Heart left ventricle (tissue), 16 donors: ENCODE measurements around the gene MKX. TPM values are rescaled to one million over a fixed set of nuclear protein-coding genes. Genes with fewer than 3 reads are reported as not detected.

ENCODE experiments used
- ATAC-seq, 4 donors: fragments of 200-7000 bp; cut with Tn5 transposase; one replicate each; pipeline ENCODE4 v1.9.1; 2020 to 2022; ENCODE audit warnings: moderate library complexity in 4 of 4, mild to moderate bottlenecking in 3 of 4, moderate number of reproducible peaks in 1 of 4
- DNase-seq, 5 donors: peaks; one replicate each; pipeline ENCODE4 v3.0.0-alpha.2; 2020
- H3K27ac ChIP-seq, 12 donors: fragments of 200-600 bp; sonication (generic) in 4 of 12; one replicate each; pipeline versions ENCODE4 v1.5.0 to v1.8.0; 2016 to 2022; ENCODE audit warnings: mild to moderate bottlenecking in 2 of 12
- H3K27me3 ChIP-seq, 9 donors: fragments of 200-600 bp; sonication (generic) in 2 of 9; one replicate each; pipeline versions ENCODE4 v1.5.1 to v1.8.0; 2016 to 2022; ENCODE audit warnings: mild to moderate bottlenecking in 3 of 9
- H3K36me3 ChIP-seq, 9 donors: fragments of 200-600 bp; sonication (generic) in 2 of 9; one replicate each; pipeline versions ENCODE4 v1.5.0 to v1.8.0; 2018 to 2022; ENCODE audit warnings: mild to moderate bottlenecking in 2 of 9
- H3K4me1 ChIP-seq, 12 donors: fragments of 200-600 bp; sonication (generic) in 4 of 12; one replicate each; pipeline versions ENCODE4 v1.5.0 to v1.8.0; 2016 to 2022; ENCODE audit warnings: mild to moderate bottlenecking in 3 of 12
- H3K4me3 ChIP-seq, 12 donors: fragments of 200-600 bp; sonication (generic) in 4 of 12; one replicate each; pipeline versions ENCODE4 v1.5.0 to v1.8.0; 2017 to 2022; ENCODE audit warnings: mild to moderate bottlenecking in 9 of 12, moderate library complexity in 4 of 12
- H3K9me3 ChIP-seq, 12 donors: fragments of 200-600 bp; sonication (generic) in 4 of 12; one replicate each; pipeline versions ENCODE4 v1.5.0 to v1.8.0; 2016 to 2022; ENCODE audit warnings: mild to moderate bottlenecking in 1 of 12
- POLR2A ChIP-seq, 2 donors: fragments of 450-650 bp; IDR thresholded peaks; one replicate each; pipeline ENCODE4 v1.6.1; 2017; ENCODE audit warnings: antibody characterized with exemption in 2 of 2, mild to moderate bottlenecking in 2 of 2, moderate library complexity in 2 of 2
- WGBS, 4 donors: extraction: QIAGEN DNeasy Blood & Tissue Kit in 2 of 4; methylation state at CpG; one replicate each; pipeline versions ENCODE4 v1.1.5 to v1.1.7; 2013 to 2018; 5-methylcytosine and 5-hydroxymethylcytosine counted together
- intact Hi-C, 10 donors: fragments of 100-400 bp; cut with DNase I; formaldehyde crosslinking; loops; one replicate each; pipeline versions ENCODE4 v1.11.1 to v1.14.2; 2022
- polyA plus RNA-seq, 2 donors: library from polyadenylated mRNA; stranded (reverse); fragments of 200-250 nt; gene quantifications; one replicate each; pipeline ENCODE4 v1.2.3, GENCODE V29; 2013
- total RNA-seq, 9 donors: library from RNA; depleted of rRNA in 2 of 9; stranded (reverse); fragments of >200 nt in 2 of 9; fragmentation: NEBNext Ultra II Directional in 3 of 9; extraction: Animal tissue kit (Norgen Biotek cat#: 25700) in 3 of 9; gene quantifications; one replicate each; pipeline versions ENCODE4 v1.1.0 to v1.2.4, GENCODE V29; 2016 to 2023
- TF ChIP-seq, protein P1 (sequence below), 12 donors: fragments of 200-600 bp; sonication (generic) in 4 of 12; IDR thresholded peaks; one replicate each; pipeline versions ENCODE4 v1.5.0 to v1.8.0; 2018 to 2022; ENCODE audit warnings: antibody characterized with exemption in 12 of 12, mild to moderate bottlenecking in 5 of 12
- donor health status: ischemic (EF 13 %, LVEDD 7.1; RV severe dilation, severe dysfunction).
- donor health status: healthy with polysubstance abuse.
- donor health status: DM: no; HTN: yes; CAD: no.
- donor health status: DM: no; HTN: no; CAD: no.
- donor health status: ischemic (EF 25% LVEDD 6.9; RV normal size, moderate dysfunction).
- donor health status: ischemic (EF 25% LVEDD 5.7; RV mildly dilated, moderate dysfunction).
- donor health status: healthy.
- donor health status: DM: yes; HTN: yes; CAD: no.
- donor health status: ischemic (EF 35%, LVEDD 5.7; RV mildly dilated, moderate dysfunction).
- donor health status: nonischemic (EF 11% LVEDD 7.7; RV severe dilation, severe dysfunction).
- donor health status: DM: yes; HTN: yes; CAD: no.
- donor health status: PGD.
- donor health status: ischemic (EF 29% LVEDD 5.4; RV normal size, mild dysfunction).
- donor health status: nonischemic (EF 23%, LVEDD 6.1; RV moderate dilation, normal function).

Gene MKX
- total and polyA plus RNA-seq, 11 donors: 0.06 to 1.5 (median 0.56) TPM; not detected in 4

DNA sequence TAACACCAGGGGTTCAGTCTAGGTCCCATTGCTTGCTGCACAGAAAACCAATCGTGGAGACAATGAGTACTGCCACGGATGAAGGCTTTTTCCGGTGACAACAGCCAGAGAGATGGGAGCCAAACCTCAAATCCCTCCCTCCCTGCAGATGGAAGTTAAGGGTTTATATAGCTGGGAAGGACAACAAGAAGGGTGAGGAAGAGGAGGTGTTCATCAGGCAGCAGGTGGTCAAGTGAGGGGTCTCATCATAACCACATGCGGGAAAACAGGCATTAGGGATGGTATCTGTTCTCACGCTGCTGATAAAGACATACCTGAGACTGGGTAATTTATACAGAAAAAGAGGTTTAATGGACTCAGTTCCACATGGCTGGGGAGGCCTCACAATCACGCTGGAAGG is 91.3 kb downstream of the MKX start:
- H3K4me3 ChIP-seq: no peak overlapping the region
- no peaks in the 10 kb centered on the region for H3K9me3 ChIP-seq
- H3K27me3 ChIP-seq: no peaks in the 10 kb centered on the region
- H3K36me3 ChIP-seq: no peaks in the 10 kb centered on the region
- no peaks in the 10 kb centered on the region for H3K4me1 ChIP-seq
- ATAC-seq: no peak
- H3K27ac ChIP-seq: no peak overlapping the region
- no peak for TF ChIP-seq POLR2A (IDR thresholded peaks at IDR 0.05)
- TF ChIP-seq, protein P1, sequence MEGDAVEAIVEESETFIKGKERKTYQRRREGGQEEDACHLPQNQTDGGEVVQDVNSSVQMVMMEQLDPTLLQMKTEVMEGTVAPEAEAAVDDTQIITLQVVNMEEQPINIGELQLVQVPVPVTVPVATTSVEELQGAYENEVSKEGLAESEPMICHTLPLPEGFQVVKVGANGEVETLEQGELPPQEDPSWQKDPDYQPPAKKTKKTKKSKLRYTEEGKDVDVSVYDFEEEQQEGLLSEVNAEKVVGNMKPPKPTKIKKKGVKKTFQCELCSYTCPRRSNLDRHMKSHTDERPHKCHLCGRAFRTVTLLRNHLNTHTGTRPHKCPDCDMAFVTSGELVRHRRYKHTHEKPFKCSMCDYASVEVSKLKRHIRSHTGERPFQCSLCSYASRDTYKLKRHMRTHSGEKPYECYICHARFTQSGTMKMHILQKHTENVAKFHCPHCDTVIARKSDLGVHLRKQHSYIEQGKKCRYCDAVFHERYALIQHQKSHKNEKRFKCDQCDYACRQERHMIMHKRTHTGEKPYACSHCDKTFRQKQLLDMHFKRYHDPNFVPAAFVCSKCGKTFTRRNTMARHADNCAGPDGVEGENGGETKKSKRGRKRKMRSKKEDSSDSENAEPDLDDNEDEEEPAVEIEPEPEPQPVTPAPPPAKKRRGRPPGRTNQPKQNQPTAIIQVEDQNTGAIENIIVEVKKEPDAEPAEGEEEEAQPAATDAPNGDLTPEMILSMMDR (IDR thresholded peaks at IDR 0.05): no peak
- 83 to 91% (median 90%) methylated on average over 6 of the region's 6 CpGs for WGBS, 4 donors
- intact Hi-C loops: loop anchor here in 5 of 10 donors (5.0 to 10.0 kb wide), 3 partner anchors 99 to 209 kb away; no protein-coding TSS in a partner anchor
- DNase-seq: no peak

DNA sequence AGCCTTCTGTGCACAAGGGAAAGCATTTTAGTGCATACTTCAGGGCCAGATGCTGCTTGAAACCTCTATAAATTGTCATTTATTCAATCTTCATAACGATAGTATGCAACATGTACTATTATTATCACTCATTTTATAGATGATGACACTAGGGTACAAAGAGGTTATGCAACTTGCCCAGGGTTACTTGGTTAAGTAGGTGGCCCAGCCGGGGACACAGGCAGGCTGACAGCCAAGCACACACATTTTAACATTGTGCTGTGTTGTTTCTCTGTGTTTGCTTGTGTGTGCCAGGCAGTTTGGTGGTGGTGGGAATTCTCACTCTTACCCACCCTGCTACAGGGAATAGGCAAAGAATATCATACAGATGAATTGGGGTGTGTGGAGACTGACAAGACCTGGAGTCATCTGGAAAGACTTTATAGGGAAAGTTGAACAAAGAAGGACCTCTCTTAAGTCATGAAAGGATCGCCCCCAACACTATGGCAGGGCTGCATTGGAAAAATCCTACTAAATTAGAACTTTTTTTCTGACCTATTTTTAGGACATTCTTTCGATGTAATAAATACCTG is 98.9 kb downstream of the MKX start:
- 63 to 81% (median 73%) methylated on average over 4 of the region's 4 CpGs for WGBS, 4 donors
- H3K4me3 ChIP-seq: no peak overlapping the region
- H3K9me3 ChIP-seq: peaks cover 0 to 10% (median 0%) of the 10 kb centered on the region in 12 donors
- no peaks in the 10 kb centered on the region for H3K4me1 ChIP-seq
- ATAC-seq (no peak), DNase-seq (no peak)
- no peaks in the 10 kb centered on the region for H3K27me3 ChIP-seq
- intact Hi-C loops: no loop called here
- no peak overlapping the region for H3K27ac ChIP-seq
- TF ChIP-seq, protein P1 (IDR thresholded peaks at IDR 0.05): no peak
- TF ChIP-seq POLR2A (IDR thresholded peaks at IDR 0.05): no peak
- no peaks in the 10 kb centered on the region for H3K36me3 ChIP-seq

DNA sequence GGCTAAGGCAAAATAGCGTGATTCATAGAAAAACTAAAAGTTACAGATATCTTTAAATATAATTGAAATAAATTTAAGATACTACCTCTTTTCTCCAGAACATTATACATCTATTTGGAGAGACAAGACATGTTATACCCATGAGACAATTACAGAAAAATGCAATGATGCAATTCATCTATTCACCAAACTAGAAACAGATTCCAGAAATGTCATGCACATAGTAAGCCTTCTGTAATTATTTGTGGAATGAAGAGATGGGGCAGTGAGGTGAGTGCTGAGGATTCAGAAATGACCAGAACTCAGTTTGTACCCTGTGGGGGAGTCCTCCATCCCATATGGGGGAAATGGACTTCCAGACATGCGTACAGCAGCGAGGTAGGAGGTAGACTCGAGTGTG is 99.4 kb downstream of the MKX start:
- no peaks in the 10 kb centered on the region for H3K4me1 ChIP-seq
- no peak overlapping the region for H3K4me3 ChIP-seq
- ATAC-seq: no peak
- intact Hi-C loops: no loop called here
- H3K27ac ChIP-seq: no peak overlapping the region
- peaks cover 0 to 11% (median 0%) of the 10 kb centered on the region in 12 donors for H3K9me3 ChIP-seq
- 73 to 82% (median 77%) methylated on average over 4 of the region's 4 CpGs for WGBS, 4 donors
- H3K27me3 ChIP-seq: no peaks in the 10 kb centered on the region
- no peak for DNase-seq
- H3K36me3 ChIP-seq: no peaks in the 10 kb centered on the region
- TF ChIP-seq, protein P1 (IDR thresholded peaks at IDR 0.05): no peak
- no peak for TF ChIP-seq POLR2A (IDR thresholded peaks at IDR 0.05)

DNA sequence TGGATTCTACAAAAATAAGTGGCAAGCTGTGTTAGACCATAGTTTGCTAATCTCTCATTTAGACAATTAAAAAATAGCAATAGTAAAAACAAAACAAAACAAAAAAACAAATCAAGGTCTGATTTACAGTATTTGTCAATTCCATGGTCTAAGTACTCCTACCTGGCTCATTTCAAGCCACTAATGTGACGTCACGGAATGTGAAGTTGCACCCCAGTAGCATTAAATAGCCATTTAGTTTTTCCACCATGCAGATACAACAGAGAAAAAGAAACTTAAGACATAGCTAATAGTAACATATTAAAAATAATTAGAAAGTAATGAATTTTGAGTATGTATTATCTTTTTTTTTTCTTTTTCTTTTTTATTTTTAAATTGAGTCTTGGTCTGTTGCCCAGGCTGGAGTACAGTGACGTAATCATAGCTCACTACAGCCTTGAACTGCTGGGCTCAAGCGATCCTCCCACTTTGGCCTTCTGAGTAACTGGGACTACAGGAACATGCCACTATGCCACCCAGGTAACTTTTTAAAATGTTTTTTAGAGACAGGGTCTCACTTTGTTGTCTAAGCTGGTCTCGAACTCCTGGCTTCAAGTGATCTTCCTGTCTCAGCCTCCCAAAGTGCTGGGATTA is 101.2 kb downstream of the MKX start:
- DNase-seq (no peak), ATAC-seq (no peak)
- no peaks in the 10 kb centered on the region for H3K4me1 ChIP-seq
- WGBS, 4 donors: 82 to 92% (median 90%) methylated on average over 5 of the region's 5 CpGs
- TF ChIP-seq, protein P1 (IDR thresholded peaks at IDR 0.05): no peak
- no peak for TF ChIP-seq POLR2A (IDR thresholded peaks at IDR 0.05)
- intact Hi-C loops: no loop called here
- no peaks in the 10 kb centered on the region for H3K36me3 ChIP-seq
- peaks cover 0 to 11% (median 0%) of the 10 kb centered on the region in 12 donors for H3K9me3 ChIP-seq
- no peak overlapping the region for H3K27ac ChIP-seq
- H3K27me3 ChIP-seq: no peaks in the 10 kb centered on the region
- no peak overlapping the region for H3K4me3 ChIP-seq
